ENCODE data around the gene P4HA1.

P4HA1 gene

GRCh38 chr10:73061743-73062142 is 34.9 kb downstream of the P4HA1 start:
- Histone ChIP-seq H3K27ac (ENCODE audit: low read depth, low read length) (no peak overlapping the region), H3K4me3 (ENCODE audit: low read depth in 1 of 2, low read length in 2 of 2) (no peak overlapping the region), H3K9me3 (ENCODE audit: low read length) (no peaks in the 10 kb centered on the region), H3K27me3 (ENCODE audit: control insufficient read depth in 1 of 2, insufficient read depth in 2 of 2, low read length in 2 of 2) (no peaks in the 10 kb centered on the region), H3K9ac (ENCODE audit: low read length) (no peak overlapping the region), H3K4me1 (ENCODE audit: insufficient read depth, low read length) (no peaks in the 10 kb centered on the region), H3K36me3 (ENCODE audit: insufficient read depth, low read length) (peaks cover 8% of the 10 kb centered on the region)

- no peaks in the 10 kb centered on the region for H3K9me3 ChIP-seq (ENCODE audit: low read length)
- H3K9ac ChIP-seq (ENCODE audit: low read length), result no peak overlapping the region
- no peaks in the 10 kb centered on the region for H3K4me1 ChIP-seq (ENCODE audit: insufficient read depth, low read length)
- H3K27me3 ChIP-seq (ENCODE audit: control insufficient read depth in 1 of 2, insufficient read depth in 2 of 2, low read length in 2 of 2), result no peaks in the 10 kb centered on the region
- no peak overlapping the region for H3K4me3 ChIP-seq (ENCODE audit: low read depth in 1 of 2, low read length in 2 of 2)
- no peak overlapping the region for H3K27ac ChIP-seq (ENCODE audit: low read depth, low read length)
- H3K36me3 ChIP-seq (ENCODE audit: insufficient read depth, low read length), result peaks cover under 1% of the 10 kb centered on the region
Measured at GRCh38 chr10:73060738-73061635, 35.7 kb downstream of the P4HA1 start.

- no peak overlapping the region for H3K27ac ChIP-seq (ENCODE audit: low read depth, low read length)
- no peaks in the 10 kb centered on the region for H3K36me3 ChIP-seq (ENCODE audit: insufficient read depth, low read length)
- H3K4me1 ChIP-seq (ENCODE audit: insufficient read depth, low read length), result no peaks in the 10 kb centered on the region
Measured at GRCh38 chr10:73060173-73060572, 36.5 kb downstream of the P4HA1 start.

GRCh38 chr10:73058057-73058591 is 38.5 kb downstream of the P4HA1 start:
- Histone ChIP-seq H3K27me3 (ENCODE audit: control insufficient read depth in 1 of 2, insufficient read depth in 2 of 2, low read length in 2 of 2) (no peaks in the 10 kb centered on the region), H3K9me3 (ENCODE audit: low read length) (no peaks in the 10 kb centered on the region), H3K4me1 (ENCODE audit: insufficient read depth, low read length) (no peaks in the 10 kb centered on the region), H3K9ac (ENCODE audit: low read length) (no peak overlapping the region), H3K36me3 (ENCODE audit: insufficient read depth, low read length) (peaks cover 10% of the 10 kb centered on the region), H3K4me3 (ENCODE audit: low read depth in 1 of 2, low read length in 2 of 2) (no peak overlapping the region), H3K27ac (ENCODE audit: low read depth, low read length) (no peak overlapping the region)

More at GRCh38 chr10:73060173-73060572, 36.5 kb downstream of the P4HA1 start:
- Histone ChIP-seq H3K9ac (ENCODE audit: low read length) (no peak overlapping the region), H3K9me3 (ENCODE audit: low read length) (no peaks in the 10 kb centered on the region), H3K27me3 (ENCODE audit: control insufficient read depth in 1 of 2, insufficient read depth in 2 of 2, low read length in 2 of 2) (no peaks in the 10 kb centered on the region), H3K4me3 (ENCODE audit: low read depth in 1 of 2, low read length in 2 of 2) (no peak overlapping the region)

GRCh38 chr10:73054286-73054685 is 42.4 kb downstream of the P4HA1 start:
- Histone ChIP-seq H3K9me3 (ENCODE audit: low read length) (no peaks in the 10 kb centered on the region), H3K4me3 (ENCODE audit: low read depth in 1 of 2, low read length in 2 of 2) (no peak overlapping the region), H3K27me3 (ENCODE audit: control insufficient read depth in 1 of 2, insufficient read depth in 2 of 2, low read length in 2 of 2) (no peaks in the 10 kb centered on the region), H3K36me3 (ENCODE audit: insufficient read depth, low read length) (peaks cover 21% of the 10 kb centered on the region), H3K27ac (ENCODE audit: low read depth, low read length) (no peak overlapping the region), H3K9ac (ENCODE audit: low read length) (no peak overlapping the region), H3K4me1 (ENCODE audit: insufficient read depth, low read length) (no peaks in the 10 kb centered on the region)

GRCh38 chr10:73053275-73053674 is 43.4 kb downstream of the P4HA1 start:
- H3K9me3 ChIP-seq (ENCODE audit: low read length), result no peaks in the 10 kb centered on the region
- no peak overlapping the region for H3K9ac ChIP-seq (ENCODE audit: low read length)
- H3K27me3 ChIP-seq (ENCODE audit: control insufficient read depth in 1 of 2, insufficient read depth in 2 of 2, low read length in 2 of 2), result no peaks in the 10 kb centered on the region
- no peak overlapping the region for H3K4me3 ChIP-seq (ENCODE audit: low read depth in 1 of 2, low read length in 2 of 2)
- no peaks in the 10 kb centered on the region for H3K4me1 ChIP-seq (ENCODE audit: insufficient read depth, low read length)
- peaks cover 21% of the 10 kb centered on the region for H3K36me3 ChIP-seq (ENCODE audit: insufficient read depth, low read length)
- no peak overlapping the region for H3K27ac ChIP-seq (ENCODE audit: low read depth, low read length)

GRCh38 chr10:73044378-73045285 is 52.0 kb downstream of the P4HA1 start:
- Histone ChIP-seq H3K27me3 (ENCODE audit: control insufficient read depth in 1 of 2, insufficient read depth in 2 of 2, low read length in 2 of 2) (no peaks in the 10 kb centered on the region), H3K27ac (ENCODE audit: low read depth, low read length) (no peak overlapping the region), H3K9me3 (ENCODE audit: low read length) (no peaks in the 10 kb centered on the region), H3K9ac (ENCODE audit: low read length) (no peak overlapping the region), H3K36me3 (ENCODE audit: insufficient read depth, low read length) (peaks cover 6% of the 10 kb centered on the region), H3K4me1 (ENCODE audit: insufficient read depth, low read length) (no peaks in the 10 kb centered on the region), H3K4me3 (ENCODE audit: low read depth in 1 of 2, low read length in 2 of 2) (no peak overlapping the region)

GRCh38 chr10:73043766-73044377 is 52.8 kb downstream of the P4HA1 start:
- Histone ChIP-seq H3K4me3 (ENCODE audit: low read depth in 1 of 2, low read length in 2 of 2) (no peak overlapping the region), H3K4me1 (ENCODE audit: insufficient read depth, low read length) (no peaks in the 10 kb centered on the region), H3K9ac (ENCODE audit: low read length) (no peak overlapping the region), H3K9me3 (ENCODE audit: low read length) (no peaks in the 10 kb centered on the region), H3K27me3 (ENCODE audit: control insufficient read depth in 1 of 2, insufficient read depth in 2 of 2, low read length in 2 of 2) (no peaks in the 10 kb centered on the region), H3K27ac (ENCODE audit: low read depth, low read length) (no peak overlapping the region), H3K36me3 (ENCODE audit: insufficient read depth, low read length) (peaks cover 6% of the 10 kb centered on the region)

- no peaks in the 10 kb centered on the region for H3K9me3 ChIP-seq (ENCODE audit: low read length)
- peaks cover 6% of the 10 kb centered on the region for H3K36me3 ChIP-seq (ENCODE audit: insufficient read depth, low read length)
- H3K4me1 ChIP-seq (ENCODE audit: insufficient read depth, low read length), result no peaks in the 10 kb centered on the region
- no peak overlapping the region for H3K4me3 ChIP-seq (ENCODE audit: low read depth in 1 of 2, low read length in 2 of 2)
- H3K9ac ChIP-seq (ENCODE audit: low read length), result no peak overlapping the region
- H3K27me3 ChIP-seq (ENCODE audit: control insufficient read depth in 1 of 2, insufficient read depth in 2 of 2, low read length in 2 of 2), result no peaks in the 10 kb centered on the region
- no peak overlapping the region for H3K27ac ChIP-seq (ENCODE audit: low read depth, low read length)
Measured at GRCh38 chr10:73043319-73043718, 53.3 kb downstream of the P4HA1 start.

- Histone ChIP-seq H3K4me1 (ENCODE audit: insufficient read depth, low read length) (no peaks in the 10 kb centered on the region), H3K27me3 (ENCODE audit: control insufficient read depth in 1 of 2, insufficient read depth in 2 of 2, low read length in 2 of 2) (no peaks in the 10 kb centered on the region), H3K4me3 (ENCODE audit: low read depth in 1 of 2, low read length in 2 of 2) (no peak overlapping the region), H3K9ac (ENCODE audit: low read length) (no peak overlapping the region), H3K36me3 (ENCODE audit: insufficient read depth, low read length) (peaks cover 6% of the 10 kb centered on the region), H3K27ac (ENCODE audit: low read depth, low read length) (no peak overlapping the region), H3K9me3 (ENCODE audit: low read length) (no peaks in the 10 kb centered on the region)
Measured at GRCh38 chr10:73042130-73042529, 54.5 kb downstream of the P4HA1 start.

GRCh38 chr10:73039635-73040034 is 57.0 kb downstream of the P4HA1 start:
- Histone ChIP-seq H3K4me1 (ENCODE audit: insufficient read depth, low read length) (no peaks in the 10 kb centered on the region), H3K27me3 (ENCODE audit: control insufficient read depth in 1 of 2, insufficient read depth in 2 of 2, low read length in 2 of 2) (no peaks in the 10 kb centered on the region), H3K36me3 (ENCODE audit: insufficient read depth, low read length) (no peaks in the 10 kb centered on the region), H3K9ac (ENCODE audit: low read length) (no peak overlapping the region), H3K27ac (ENCODE audit: low read depth, low read length) (no peak overlapping the region), H3K9me3 (ENCODE audit: low read length) (no peaks in the 10 kb centered on the region), H3K4me3 (ENCODE audit: low read depth in 1 of 2, low read length in 2 of 2) (no peak overlapping the region)
